Colon (tissue), 2 donors: Measurements from ENCODE around the gene DNM2.
A peak's percentile ranks its signal among the peaks of the same experiment; 100 is the strongest.
"Not testable (repeated sequence)": the region's sequence is repeated elsewhere in the genome, so short reads cannot be mapped to it uniquely, and the experiment has no call there.

ENCODE experiments used
- FAIRE-seq: peaks from 2 replicates; lab custom pipeline; 2012; peaks lifted over from hg19 to GRCh38; lab: Jason Lieb, UNC
- donor health status: control.
- donor health status: control.

Gene DNM2

DNA sequence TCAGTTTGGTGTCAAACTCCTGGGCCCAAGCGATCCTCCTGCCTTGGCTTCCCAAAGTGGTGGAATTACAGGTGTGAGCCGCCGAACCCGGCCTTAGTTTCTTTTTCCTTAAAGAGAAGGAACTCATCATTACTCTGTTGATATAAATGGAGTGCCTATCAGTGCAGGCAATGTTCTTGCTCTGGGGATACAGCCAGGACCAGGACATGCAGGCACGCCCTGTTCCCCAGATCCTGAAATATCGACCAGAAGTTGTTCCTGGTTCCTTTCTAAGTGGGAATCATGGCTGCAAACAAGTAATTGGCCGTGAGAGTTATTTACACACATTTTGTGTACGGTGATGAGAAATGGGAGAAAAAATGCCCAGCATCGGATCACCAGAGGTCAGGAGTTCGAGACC lies 8.4 kb downstream of the DNM2 start:
- FAIRE-seq, result no peak

DNA sequence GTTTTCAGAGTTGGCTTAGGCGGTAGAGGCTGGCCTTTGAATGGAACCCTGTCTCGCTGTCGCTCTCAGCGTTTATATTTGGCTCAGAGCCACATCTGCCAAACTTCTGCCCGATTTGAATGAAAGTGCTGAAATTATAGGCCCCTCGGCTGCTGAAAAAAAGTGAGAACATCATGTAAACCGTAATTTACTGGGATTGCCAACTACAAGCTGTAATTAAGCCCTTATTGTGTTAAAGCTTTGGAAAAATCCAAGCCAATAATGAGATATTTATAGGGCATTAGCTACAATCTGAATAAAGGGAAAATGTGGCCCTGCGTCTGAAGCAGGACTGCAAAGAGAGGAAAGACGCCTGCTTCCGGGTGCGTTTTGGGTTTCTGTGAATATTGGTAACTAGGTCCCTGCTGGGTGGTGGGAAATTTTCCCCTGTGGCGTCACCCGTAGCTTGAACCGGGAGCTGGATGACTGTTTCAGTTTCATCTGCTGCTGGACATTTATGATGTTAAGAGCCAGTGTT lies 9.9 kb downstream of the DNM2 start:
- FAIRE-seq, result no peak

DNA sequence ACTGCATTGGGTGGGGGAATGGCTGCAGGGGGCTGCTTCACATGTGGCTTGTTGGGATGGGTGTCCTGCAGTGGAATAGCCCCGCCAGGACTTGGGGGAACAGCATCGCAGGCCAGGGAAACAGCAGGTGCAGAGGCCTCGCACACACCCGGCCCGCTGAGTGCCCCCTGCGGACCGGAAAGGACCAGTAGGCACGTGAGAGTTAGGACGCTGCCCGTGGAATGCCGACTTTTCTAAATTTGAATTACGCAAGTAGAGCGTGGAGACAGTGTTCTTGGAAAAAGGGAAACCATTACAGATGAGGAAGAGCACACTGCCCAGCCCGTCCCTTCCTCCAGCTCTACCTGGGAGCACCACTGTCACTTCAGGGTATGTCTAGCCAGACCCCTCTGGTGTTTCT lies 11.5 kb downstream of the DNM2 start:
- no peak for FAIRE-seq

GRCh38 chr19:10730932-10731331 lies 13.1 kb downstream of the DNM2 start:
- FAIRE-seq, result no peak

DNA sequence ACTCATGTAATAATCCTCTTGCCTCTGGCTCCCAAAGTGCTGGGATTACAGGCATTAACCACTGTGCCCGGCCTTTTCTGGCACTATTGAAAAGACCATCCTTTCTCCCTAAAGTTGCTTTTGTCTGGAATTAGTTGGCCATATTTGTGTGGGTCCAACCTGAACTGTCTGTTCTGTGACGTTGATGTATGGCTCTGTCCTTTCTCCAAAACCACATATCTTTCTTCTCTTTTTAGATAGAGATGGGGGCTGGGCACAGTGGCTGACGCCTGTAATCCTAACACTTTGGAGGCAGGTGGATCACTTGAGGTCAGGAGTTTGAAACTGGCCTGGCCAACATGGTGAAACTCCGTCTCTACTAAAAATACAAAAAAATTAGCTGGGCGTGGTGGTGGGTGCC lies 17.9 kb downstream of the DNM2 start:
- FAIRE-seq, result no peak

GRCh38 chr19:10736189-10736588 lies 18.3 kb downstream of the DNM2 start:
- FAIRE-seq, result no peak

GRCh38 chr19:10736916-10737551 lies 19.2 kb downstream of the DNM2 start:
- no peak for FAIRE-seq

- FAIRE-seq, result no peak
These were observed 19.8 kb downstream of the DNM2 start for GRCh38 chr19:10737722-10738121.

GRCh38 chr19:10740798-10741197 lies 22.9 kb downstream of the DNM2 start:
- FAIRE-seq, result peak; percentile 24

- FAIRE-seq, result no peak
These were observed 24.6 kb downstream of the DNM2 start for GRCh38 chr19:10742476-10742875.

- no peak for FAIRE-seq
These were observed 26.4 kb downstream of the DNM2 start for GRCh38 chr19:10744253-10744798.

DNA sequence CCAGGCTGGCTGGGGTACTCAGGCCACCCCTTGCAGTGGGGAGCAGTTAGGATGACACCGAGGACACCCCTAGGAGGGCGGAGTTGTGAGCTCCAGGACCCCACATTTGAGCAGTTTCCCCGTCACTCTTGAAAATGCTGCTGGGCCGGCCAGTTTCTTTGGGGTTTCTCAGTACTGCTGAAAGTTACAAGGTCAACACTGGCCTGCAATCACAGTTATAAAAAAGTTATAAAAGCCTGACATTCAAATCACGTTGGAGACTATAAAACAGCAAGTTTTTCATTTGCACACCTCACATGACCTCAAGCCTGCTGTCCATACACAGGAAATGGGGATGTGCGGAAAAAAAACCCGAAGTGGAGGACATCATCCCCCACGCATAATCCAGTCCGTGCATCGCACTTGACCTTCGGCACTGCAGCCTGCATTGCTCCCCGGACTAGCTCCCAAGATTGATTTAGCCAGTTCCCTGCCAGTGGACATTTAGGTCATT lies 27.0 kb downstream of the DNM2 start:
- FAIRE-seq, result no peak

DNA sequence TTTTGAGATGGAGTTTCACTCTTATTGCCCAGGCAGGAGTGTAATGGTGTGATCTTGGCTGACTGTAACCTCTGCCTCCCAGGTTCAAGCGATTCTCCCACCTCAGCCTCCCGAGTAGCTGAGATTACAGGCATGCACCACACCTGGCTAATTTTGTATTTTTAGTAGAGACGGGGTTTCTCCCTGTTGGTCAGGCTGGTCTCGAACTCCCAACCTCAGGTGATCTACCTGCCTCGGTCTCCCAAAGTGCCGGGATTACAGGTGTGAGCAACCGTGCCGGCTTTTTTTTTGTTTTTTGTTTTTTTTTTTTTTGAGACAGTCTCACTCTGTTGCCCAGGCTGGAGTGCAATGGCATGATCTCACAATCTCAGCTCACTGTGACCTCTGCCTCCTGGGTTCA lies 28.6 kb downstream of the DNM2 start:
- FAIRE-seq, result not testable (repeated sequence)

DNA sequence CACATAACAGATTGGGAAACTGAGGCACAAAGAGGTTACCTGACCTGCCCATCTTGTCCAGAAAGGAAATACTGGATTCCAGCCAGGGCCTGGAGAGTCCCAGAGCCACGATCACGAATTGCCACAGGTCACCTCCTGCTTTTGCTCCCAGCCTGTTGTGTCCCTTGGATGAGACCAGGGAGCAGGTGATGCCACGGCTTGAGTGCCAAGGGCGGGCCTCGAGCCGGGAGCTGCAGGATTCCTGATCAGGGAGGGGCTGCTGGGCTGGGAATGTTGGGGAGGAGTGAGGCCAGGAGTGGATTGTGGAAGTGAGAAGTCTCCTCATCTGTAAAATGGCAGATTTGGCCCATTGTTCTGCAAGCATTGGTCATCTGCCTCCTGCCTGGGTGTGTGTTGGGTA lies 29.4 kb downstream of the DNM2 start:
- no peak for FAIRE-seq

DNA sequence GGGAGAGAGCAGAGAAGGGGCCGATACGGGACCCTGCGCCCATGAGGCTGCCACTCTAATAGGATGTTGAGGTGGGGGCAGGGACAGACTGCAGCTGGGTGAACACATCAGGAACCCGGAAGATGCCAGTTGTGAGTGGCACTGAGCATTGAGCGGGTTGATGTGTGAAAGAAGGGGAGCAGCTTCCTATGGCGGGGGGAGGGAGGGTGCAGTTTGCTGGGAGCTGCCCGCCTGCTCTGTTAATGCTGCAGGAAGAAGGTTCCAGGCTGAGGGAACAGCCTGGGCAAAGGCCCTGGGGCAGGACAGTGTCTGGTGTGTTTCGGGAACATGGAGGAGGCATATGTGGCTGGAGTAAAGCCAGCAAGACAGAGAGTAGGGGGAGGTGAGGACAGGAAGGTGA lies 29.8 kb downstream of the DNM2 start:
- no peak for FAIRE-seq

GRCh38 chr19:10748195-10748926 lies 30.5 kb downstream of the DNM2 start:
- no peak for FAIRE-seq

DNA sequence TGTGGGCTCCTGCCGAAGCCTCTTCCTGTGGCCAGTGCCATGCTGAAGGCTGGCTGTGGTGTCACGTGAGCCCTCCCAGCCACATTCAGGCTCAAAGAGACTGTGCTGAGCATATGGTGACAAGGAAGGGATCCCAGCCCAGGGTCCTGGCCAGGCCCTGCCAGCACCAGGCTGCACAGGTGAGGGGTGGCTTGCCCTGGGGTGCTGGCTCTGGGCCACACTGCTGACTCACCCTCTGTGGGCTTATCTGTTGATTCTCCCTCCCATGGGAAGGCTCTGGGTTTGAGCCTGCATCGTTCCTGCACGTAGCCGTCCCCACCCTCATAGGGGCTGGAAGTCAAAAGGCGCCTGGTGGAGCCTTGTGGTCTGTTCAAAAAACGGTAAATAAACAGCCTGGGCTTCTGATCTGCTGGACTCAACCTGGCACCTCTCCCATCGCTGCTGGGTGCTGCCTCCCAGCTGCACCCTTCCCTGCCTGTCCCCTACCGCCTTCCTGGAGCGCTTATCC lies 31.1 kb downstream of the DNM2 start:
- no peak for FAIRE-seq

GRCh38 chr19:10749435-10750384 lies 31.8 kb downstream of the DNM2 start:
- no peak for FAIRE-seq

- no peak for FAIRE-seq
These were observed 33.5 kb downstream of the DNM2 start for GRCh38 chr19:10751109-10751953.

DNA sequence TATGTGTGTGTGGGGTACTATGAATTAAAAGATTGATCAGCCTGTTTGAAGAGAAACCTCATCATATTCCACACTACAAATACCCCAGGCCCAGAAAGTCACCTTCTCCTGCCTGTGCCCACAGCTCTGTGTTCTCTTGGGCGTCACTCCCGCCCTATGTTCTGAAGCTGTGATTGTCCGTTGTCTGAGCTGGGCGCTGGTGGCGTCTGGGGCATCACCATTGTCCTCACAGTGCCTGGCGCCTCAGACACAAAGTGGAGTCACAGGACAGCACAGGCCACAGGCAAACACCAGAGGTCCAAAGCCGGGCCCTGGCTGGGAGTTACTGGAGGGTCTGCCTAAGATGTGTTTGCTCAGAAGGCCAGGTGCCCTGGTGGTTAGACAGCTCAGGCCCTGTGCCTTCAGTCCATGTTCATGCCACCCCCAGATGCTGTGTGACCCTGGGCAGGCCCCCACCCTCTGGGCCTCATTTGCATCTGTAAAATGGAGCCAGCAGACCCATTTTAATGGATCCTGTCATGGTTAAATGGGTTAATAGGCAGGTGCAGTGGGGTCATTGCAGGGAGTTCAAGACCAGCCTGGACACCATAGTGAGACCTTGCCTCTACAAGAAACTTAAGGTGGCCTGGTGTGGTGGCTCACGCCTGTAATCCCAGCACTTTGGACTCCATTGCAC lies 34.5 kb downstream of the DNM2 start:
- FAIRE-seq, result no peak
